ENCODE measurements around the gene METAP2.

- no peak for TF ChIP-seq CTCF (IDR thresholded peaks at IDR 0.05)
- no peak for TF ChIP-seq POLR2A (IDR thresholded peaks at IDR 0.05)
Measured at GRCh38 chr12:95513599-95513998, 39.6 kb downstream of the METAP2 start.

All from Peyer's patch (tissue), 4 donors.